ENCODE data around the gene ERBB2. TPM values are rescaled to one million over a fixed set of nuclear protein-coding genes. Genes with fewer than 3 reads are reported as not detected.
A peak's percentile ranks its signal among the peaks of the same experiment; 100 is the strongest.

Gene ERBB2
- total and polyA plus RNA-seq, 2 of the 13 experiments (the other 11 are each of a cell fraction or from before 2014, with no cell fraction given), result 57.7 to 64.1 TPM

- TF ChIP-seq THRA (CRISPR knock-in tag; IDR thresholded peaks at IDR 0.05; ENCODE audit: borderline replicate concordance) (peak; percentile 71), ZNF367 (CRISPR knock-in tag; IDR thresholded peaks at IDR 0.05; ENCODE audit: borderline replicate concordance) (no peak), ZNF777 (CRISPR knock-in tag; IDR thresholded peaks at IDR 0.05) (peak; percentile 90), ZNF512 (CRISPR knock-in tag; IDR thresholded peaks at IDR 0.05) (peak; percentile 94), ZNF124 (CRISPR knock-in tag; IDR thresholded peaks at IDR 0.05) (peak; percentile 54; the same call in 1 of the 2 replicates), TFAP4 (IDR thresholded peaks at IDR 0.05; ENCODE audit: borderline replicate concordance, low read depth) (no peak), RERE (CRISPR knock-in tag; IDR thresholded peaks at IDR 0.05; ENCODE audit: low read depth) (no peak), ZNF142 (CRISPR knock-in tag; IDR thresholded peaks at IDR 0.05) (peak; percentile 78; the same call in 1 of the 2 replicates), ZNF550 (CRISPR knock-in tag; IDR thresholded peaks at IDR 0.05; ENCODE audit: borderline replicate concordance) (peak; percentile 59; the same call in 1 of the 2 replicates), TOPORS (CRISPR knock-in tag; IDR thresholded peaks at IDR 0.05) (no peak)
Measured at GRCh38 chr17:39667945-39668924, 31.6 kb upstream of the ERBB2 start, which contains the start of gene PNMT (continued).
